GM18517 (cell line): ENCODE data around the gene STK24.
A peak's percentile ranks its signal among the peaks of the same experiment; 100 is the strongest.

ENCODE experiments used
- ATAC-seq: cut with Tn5 transposase; IDR thresholded peaks from one replicate; pipeline ENCODE4 v1.9.1; 2021; ENCODE audit warnings: mild to moderate bottlenecking, moderate library complexity; ENCODE audit not compliant: unreplicated experiment

STK24 gene

GRCh38 chr13:98557937-98558792 is 18.7 kb downstream of the STK24 start:
- ATAC-seq, result no peak

DNA sequence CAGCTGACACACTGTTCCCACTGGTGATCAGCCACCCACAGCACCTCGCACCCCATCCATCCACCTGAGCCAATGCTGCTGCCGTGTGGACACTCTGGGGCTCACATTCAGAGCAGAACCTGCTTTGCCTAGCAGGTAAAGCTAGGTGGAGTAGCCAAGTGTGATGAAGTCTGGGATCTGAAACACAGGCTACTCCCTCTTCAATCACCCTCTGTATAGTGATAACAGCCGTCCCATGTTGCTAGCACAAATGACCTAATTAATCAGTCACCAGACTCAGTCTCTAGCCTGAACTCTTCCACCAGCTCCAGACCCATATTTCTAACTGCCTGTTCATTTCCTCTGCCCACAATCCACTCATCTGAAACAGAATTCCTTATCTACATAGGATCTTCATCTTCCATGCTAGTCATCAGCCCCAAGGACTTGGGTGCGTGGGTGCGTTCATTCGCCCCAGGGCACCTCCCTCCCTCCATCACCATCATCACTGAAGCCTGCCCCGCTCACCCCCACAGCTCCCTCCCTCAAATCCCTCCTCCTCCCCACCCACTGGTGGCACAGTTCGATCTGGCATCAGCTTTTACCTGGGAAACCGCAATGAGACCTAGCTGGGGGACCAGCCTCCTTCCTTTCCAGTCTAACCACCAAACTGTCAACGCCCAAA is 19.8 kb downstream of the STK24 start:
- ATAC-seq, result no peak

DNA sequence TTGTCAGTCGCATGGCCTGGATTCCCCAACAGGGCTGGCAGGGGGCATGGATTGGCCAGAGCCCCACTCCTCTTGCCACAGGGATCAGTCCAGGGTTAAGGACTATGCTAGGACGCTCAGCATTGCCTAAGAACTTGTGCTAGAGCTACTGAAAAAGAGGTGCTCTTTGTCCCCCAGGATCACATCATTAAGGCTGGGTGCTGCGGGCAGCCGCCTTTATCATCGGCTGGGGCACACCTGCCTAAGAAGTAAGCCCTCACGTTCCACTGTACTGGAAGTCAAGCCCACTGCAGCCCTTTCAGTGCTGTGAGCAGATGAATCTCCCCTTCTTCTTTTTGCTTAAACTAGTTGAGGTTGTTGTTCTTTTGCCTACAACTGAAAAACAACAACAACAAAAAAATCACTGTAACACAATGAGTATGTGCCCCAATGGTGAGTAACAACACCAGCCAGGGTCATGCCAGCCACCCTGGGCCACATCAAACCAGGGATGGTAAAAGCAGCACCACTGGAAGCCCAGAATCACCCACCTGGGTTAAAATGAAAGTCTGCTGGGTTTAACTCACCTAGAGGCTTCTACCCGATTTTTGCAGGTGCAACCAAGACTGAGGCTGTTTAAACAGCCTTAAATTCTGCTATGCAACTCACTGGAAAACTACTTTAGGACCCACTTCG is 20.6 kb downstream of the STK24 start:
- no peak for ATAC-seq

DNA sequence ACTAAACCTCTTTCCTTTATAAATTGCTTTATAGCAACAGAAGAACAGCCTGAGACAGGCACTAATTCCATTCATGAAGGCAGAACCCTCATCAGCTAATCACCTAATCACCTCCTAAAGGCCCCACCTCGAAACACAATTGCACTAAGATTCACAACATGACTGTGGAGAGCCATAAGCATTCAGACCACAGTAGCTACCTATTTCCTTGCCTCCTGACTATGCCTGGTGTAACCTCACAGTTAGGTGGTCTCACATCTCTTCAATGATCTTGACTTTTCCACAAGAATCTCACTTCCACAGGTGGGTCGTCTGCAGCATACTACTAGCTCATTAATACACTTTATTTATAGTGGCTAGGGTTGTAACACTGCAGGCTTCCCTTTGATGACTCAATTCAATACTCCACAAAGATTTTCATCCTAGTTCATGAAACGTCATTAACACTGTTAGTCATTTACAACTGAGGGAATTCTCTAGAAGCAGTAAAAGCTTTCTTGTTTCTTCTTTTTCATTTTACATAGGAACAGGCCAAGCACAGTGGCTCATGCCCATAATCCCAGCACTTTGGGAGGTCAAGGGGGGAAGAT is 27.1 kb downstream of the STK24 start:
- peak; percentile 61 for ATAC-seq

DNA sequence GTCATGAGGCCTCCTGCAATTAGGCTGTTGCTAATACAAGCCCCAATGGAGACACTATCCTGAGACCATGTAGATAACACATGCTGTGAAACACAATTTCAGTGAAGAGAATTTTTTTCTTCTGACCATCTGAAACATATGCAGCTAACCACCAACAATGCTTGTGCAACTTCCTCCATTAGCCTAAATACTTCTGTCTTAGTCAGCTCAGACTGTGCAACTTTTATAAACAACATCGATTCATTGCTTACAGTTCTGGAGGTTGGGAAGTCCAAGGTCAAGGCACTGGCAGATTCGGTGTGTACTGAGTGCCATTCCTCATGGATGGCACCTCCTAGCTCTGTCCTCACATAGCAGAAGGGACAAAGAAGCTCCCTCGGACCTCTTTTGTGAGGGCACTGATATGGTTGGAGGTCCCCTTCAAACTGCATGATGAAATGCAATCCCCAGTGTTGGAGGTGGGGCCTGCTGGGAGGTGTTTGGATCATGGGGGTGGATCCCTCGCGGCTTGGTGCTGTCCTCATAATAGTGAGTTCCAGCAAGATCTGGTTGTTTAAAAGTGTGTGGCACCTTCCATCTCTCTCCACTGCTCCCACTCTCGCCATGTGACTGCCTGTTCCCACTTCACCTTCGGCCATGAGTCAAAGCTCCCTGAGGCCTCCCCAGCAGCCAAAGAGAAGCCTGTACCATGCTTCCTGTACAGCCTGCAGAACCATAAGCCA is 27.7 kb downstream of the STK24 start:
- no peak for ATAC-seq

GRCh38 chr13:98548230-98548629 is 28.7 kb downstream of the STK24 start:
- no peak for ATAC-seq

DNA sequence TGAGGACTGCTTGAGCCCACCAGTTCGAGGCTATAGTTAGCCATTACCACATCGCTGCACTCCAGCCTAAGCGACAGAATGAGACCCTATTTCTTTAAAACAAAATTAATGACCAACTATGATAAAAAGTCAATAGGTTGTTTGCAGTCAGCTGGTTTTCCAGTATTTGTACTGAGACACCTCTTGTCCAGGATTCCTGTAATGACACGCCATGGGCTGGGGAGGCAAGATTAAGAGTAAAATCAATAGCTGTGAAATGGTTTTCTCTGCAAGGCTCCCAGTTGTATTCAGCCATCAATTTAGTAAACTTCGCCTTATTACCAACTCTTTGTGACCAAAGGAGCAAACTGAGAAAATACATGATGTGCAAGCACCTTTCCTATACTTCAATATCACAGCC is 29.5 kb downstream of the STK24 start:
- ATAC-seq, result no peak

GRCh38 chr13:98546402-98546801 is 30.5 kb downstream of the STK24 start:
- no peak for ATAC-seq

- no peak for ATAC-seq
Measured at GRCh38 chr13:98544104-98544710, 32.7 kb downstream of the STK24 start.

DNA sequence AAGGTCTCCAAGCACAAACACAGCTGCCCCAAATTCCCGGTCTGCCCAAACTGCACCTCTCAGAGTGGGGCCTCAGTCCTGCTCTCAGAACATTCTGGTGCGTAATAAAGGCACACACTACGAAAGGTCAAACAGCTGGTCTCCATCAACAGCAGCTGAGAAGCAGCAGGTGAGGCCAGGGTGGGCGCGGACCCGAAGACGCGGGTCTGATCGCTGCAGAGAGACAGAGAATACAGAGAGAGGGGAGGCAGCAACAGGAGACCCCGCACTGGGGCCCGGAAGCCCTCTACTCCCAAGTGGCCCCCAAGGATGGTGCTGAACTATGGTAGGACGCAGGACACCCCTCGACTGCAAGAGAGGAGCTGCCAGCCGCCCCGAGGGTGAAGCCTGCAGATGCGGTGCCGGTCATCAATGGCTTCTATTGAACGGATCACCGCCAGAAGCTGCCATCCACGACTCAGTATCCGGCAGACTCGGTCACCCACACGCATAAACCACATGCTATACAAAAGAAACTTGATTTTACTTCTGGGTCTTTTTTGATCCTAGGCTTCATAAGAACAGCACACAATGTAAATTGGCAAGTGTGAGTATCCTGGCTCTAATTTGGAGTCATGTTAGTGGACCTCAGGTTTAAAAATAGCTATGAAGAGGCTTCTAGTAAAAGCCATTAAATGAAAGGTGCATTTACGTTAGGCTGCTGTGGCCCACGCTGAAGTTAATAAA is 33.4 kb downstream of the STK24 start:
- no peak for ATAC-seq

DNA sequence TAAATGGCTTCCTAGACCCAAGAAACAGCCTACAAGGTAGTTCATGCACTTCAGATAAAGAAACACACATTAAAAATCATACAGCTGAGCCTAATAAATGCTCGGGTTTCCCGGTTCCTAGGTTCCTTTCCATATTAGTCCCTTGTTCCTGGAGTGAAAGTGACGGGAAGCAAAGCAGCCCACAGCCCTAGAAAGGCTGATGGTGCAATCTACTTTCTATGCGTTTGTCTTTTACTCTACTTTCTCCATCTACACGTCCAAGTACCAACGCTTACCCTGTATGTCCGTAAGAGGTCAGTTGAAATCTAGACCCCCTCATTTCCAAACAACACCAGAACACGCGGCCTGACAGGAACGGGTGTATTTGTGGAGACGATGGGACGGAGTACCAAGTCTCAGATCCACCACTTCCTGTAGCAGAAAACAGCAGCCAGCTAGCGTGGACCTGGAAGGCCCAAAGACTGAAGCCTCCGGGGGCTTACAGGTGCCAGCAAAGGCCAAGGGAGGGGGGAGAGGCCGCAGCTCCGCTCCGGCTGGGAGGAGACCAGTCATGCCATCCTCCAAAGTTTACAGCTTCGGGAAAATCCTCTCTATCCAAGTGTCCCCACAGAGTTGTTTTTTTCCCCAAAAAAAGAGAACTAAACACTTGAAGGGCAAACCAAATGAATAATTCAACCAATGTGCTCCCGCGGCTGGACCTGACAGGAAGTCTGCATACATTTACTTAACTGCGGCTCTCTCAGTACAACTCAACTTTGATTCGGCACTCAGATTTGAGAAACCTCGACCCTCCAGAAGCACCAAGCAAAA is 34.1 kb downstream of the STK24 start:
- peak; percentile 56 for ATAC-seq

DNA sequence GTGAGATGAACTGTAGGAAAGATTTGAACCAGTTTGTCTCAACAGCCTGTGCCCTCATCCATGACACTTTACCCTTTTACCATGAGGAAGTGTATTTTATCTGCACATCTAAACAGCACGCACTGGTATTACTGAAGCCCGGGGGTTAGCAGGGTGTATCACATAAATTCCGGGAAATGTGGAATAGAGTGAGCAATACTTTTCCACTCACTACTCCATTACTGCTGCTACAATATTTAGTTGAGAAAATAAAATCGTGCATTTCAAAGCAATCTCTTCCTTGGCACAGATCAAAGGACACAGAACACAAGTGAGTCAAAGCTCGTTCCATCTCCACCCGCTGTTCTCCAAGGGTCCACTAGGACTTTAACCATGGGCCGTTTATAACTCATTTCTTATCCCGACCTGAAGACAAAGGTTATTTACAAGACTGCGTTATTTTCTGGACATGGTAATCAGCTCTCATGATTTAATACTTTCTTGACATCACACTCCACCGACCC is 35.2 kb downstream of the STK24 start:
- no peak for ATAC-seq

DNA sequence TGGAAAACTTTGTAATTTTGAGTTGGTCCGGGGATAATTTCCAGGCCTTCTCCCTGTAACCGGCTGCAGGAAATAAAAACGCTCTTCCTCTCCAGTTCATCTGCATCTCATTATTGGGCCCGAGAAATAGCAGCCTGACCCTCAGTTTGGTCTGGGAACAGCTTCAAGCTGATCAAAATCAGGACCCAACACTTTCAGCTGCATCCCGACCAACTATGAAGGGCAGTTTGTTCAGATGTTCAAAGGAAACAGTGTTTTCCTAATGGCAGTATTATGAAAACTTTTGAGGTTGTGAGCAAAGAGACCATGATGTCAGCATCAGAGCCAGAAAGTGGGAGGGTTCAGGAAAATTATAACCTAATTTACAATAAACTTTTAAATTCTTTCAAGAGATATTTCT is 35.7 kb downstream of the STK24 start:
- no peak for ATAC-seq

- no peak for ATAC-seq
Measured at GRCh38 chr13:98540476-98540875, 36.4 kb downstream of the STK24 start.

GRCh38 chr13:98539666-98540065 is 37.2 kb downstream of the STK24 start:
- no peak for ATAC-seq

GRCh38 chr13:98538876-98539275 is 38.0 kb downstream of the STK24 start:
- ATAC-seq, result no peak

DNA sequence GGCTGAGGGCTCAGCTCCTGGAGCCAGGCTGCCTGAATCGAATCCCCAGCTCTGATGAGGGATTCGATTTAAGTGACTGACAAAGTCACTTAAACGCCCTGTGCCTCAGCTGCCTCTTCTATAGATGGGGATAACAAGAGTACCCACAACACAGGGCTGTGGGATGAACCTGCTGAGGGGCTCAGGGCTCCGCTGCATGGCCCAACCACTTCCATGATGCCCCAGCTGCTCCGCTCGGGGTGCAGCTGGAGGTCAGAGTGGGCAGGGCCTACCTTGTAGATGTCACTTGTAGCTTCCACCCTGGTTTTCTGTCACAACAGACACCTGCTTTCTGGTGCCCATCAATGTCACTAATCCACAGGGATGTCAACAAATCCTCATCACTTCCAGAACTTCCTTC is 39.2 kb downstream of the STK24 start:
- no peak for ATAC-seq

DNA sequence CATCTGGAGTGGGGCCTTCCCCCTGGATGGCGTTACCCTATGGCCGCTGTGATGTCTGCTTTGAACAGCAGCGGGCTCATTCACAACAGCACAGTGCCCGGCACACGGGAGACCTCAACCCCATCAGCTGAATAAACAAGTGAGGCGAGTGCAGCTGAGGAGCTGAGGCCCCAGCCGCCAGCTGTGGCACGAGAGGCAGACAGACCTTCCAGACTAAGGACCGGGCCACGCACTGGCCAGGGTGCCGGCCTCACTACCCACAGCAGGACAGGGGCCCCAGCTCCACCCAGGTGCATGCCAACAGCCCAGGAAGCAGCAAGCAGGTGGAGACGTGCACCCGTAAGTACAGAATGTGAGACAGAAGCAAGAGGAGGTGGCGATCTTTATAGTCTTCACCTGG is 39.6 kb downstream of the STK24 start:
- ATAC-seq, result no peak

DNA sequence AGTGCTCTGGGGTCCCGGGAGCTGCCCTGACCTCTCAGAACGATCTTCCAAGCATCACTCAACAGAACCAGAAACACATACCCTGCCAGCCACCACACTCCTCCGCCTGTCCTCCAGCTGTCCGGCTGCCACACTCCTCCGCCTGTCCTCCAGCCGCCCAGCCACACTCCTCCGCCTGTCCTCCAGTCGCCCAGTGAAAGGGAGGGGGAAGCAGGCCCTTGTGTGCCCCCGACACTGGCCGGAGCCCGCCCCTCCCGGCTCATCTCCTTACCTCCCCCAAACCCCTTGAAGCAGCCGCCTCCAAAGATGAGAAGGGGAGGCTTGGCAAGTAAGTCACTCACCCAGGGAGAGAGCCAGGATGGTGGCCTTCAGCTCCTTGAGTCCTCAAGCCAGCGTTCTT is 40.2 kb downstream of the STK24 start:
- no peak for ATAC-seq
